ENCODE measurements around the gene SLC6A19.
"Not testable (repeated sequence)": the region's sequence is repeated elsewhere in the genome, so short reads cannot be mapped to it uniquely, and the experiment has no call there.

SLC6A19 gene

GRCh38 chr5:1156033-1156753, 45.2 kb upstream of the SLC6A19 start:
- peaks cover 10% of the 10 kb centered on the region for H3K9me3 Mint-ChIP-seq
- H3K4me3 Mint-ChIP-seq = no peak overlapping the region
- no peak overlapping the region for H3K27ac Mint-ChIP-seq
- H3K27me3 Mint-ChIP-seq (ENCODE audit: low read depth) = peaks cover 76% of the 10 kb centered on the region
- H3K4me1 Mint-ChIP-seq = peaks cover 18% of the 10 kb centered on the region
- peaks cover 9% of the 10 kb centered on the region for H3K36me3 Mint-ChIP-seq (ENCODE audit: low read depth)
- no peak for TF ChIP-seq CTCF (IDR thresholded peaks at IDR 0.05; ENCODE audit: unreplicated experiment in 3 of 3)

- Mint-ChIP-seq H3K27me3 (ENCODE audit: low read depth) (peaks cover 73% of the 10 kb centered on the region), H3K4me1 (peaks cover 16% of the 10 kb centered on the region), H3K4me3 (peak overlapping the region in 2 of 3 experiments; percentile 25 to 62), H3K9me3 (peaks cover 10% of the 10 kb centered on the region), H3K36me3 (ENCODE audit: low read depth) (peaks cover 9% of the 10 kb centered on the region), H3K27ac (no peak overlapping the region)
- TF ChIP-seq CTCF (IDR thresholded peaks at IDR 0.05; ENCODE audit: unreplicated experiment in 3 of 3) = no peak
These were observed 44.5 kb upstream of the SLC6A19 start for GRCh38 chr5:1156754-1157460.

GRCh38 chr5:1157461-1157986, 43.9 kb upstream of the SLC6A19 start:
- Mint-ChIP-seq H3K9me3 (peaks cover 10% of the 10 kb centered on the region), H3K4me3 (peak overlapping the region; percentile 38 to 62 (median 52)), H3K4me1 (peaks cover 16% of the 10 kb centered on the region), H3K27me3 (ENCODE audit: low read depth) (peaks cover 67% of the 10 kb centered on the region)
- H3K36me3 Mint-ChIP-seq (ENCODE audit: low read depth); H3K27ac Mint-ChIP-seq: not testable (repeated sequence)

GRCh38 chr5:1158647-1159340, 42.6 kb upstream of the SLC6A19 start:
- TF ChIP-seq CTCF (IDR thresholded peaks at IDR 0.05; ENCODE audit: unreplicated experiment in 3 of 3) = no peak
- H3K9me3 Mint-ChIP-seq = peaks cover 10% of the 10 kb centered on the region
- peaks cover 60% of the 10 kb centered on the region for H3K27me3 Mint-ChIP-seq (ENCODE audit: low read depth)
- H3K36me3 Mint-ChIP-seq (ENCODE audit: low read depth) = peaks cover 9% of the 10 kb centered on the region
- no peak overlapping the region for H3K27ac Mint-ChIP-seq
- H3K4me1 Mint-ChIP-seq = peaks cover 11% of the 10 kb centered on the region
- H3K4me3 Mint-ChIP-seq = peak overlapping the region in 2 of 3 experiments; percentile 35 to 38

GRCh38 chr5:1159341-1159675, 42.1 kb upstream of the SLC6A19 start:
- peaks cover 10% of the 10 kb centered on the region for H3K4me1 Mint-ChIP-seq
- H3K36me3 Mint-ChIP-seq (ENCODE audit: low read depth) = peaks cover 9% of the 10 kb centered on the region
- no peak overlapping the region for H3K27ac Mint-ChIP-seq
- H3K9me3 Mint-ChIP-seq = peaks cover 8% of the 10 kb centered on the region
- H3K4me3 Mint-ChIP-seq = no peak overlapping the region
- TF ChIP-seq CTCF (IDR thresholded peaks at IDR 0.05; ENCODE audit: unreplicated experiment in 3 of 3) = no peak
- H3K27me3 Mint-ChIP-seq (ENCODE audit: low read depth) = peaks cover 58% of the 10 kb centered on the region

GRCh38 chr5:1159774-1160406, 41.5 kb upstream of the SLC6A19 start:
- no peak overlapping the region for H3K4me3 Mint-ChIP-seq
- peaks cover 8% of the 10 kb centered on the region for H3K9me3 Mint-ChIP-seq
- peaks cover 13% of the 10 kb centered on the region for H3K4me1 Mint-ChIP-seq
- H3K36me3 Mint-ChIP-seq (ENCODE audit: low read depth) = peaks cover 9% of the 10 kb centered on the region
- no peak overlapping the region for H3K27ac Mint-ChIP-seq
- H3K27me3 Mint-ChIP-seq (ENCODE audit: low read depth) = peaks cover 58% of the 10 kb centered on the region
- TF ChIP-seq CTCF (IDR thresholded peaks at IDR 0.05; ENCODE audit: unreplicated experiment in 3 of 3) = no peak

All from nephron (organoid).